ENCODE measurements around the gene NUDT15. TPM values are rescaled to one million over a fixed set of nuclear protein-coding genes. Genes with fewer than 3 reads are reported as not detected.

NUDT15 gene
- total and polyA plus RNA-seq, 10 of the 15 experiments (the other 5 are each of a cell fraction or from before 2014, with no cell fraction given), result 11.4 to 26.7 (median 18.0) TPM

GRCh38 chr13:47990920-47991466 is 46.5 kb upstream of the NUDT15 start (continued):
- TF ChIP-seq, protein P1, sequence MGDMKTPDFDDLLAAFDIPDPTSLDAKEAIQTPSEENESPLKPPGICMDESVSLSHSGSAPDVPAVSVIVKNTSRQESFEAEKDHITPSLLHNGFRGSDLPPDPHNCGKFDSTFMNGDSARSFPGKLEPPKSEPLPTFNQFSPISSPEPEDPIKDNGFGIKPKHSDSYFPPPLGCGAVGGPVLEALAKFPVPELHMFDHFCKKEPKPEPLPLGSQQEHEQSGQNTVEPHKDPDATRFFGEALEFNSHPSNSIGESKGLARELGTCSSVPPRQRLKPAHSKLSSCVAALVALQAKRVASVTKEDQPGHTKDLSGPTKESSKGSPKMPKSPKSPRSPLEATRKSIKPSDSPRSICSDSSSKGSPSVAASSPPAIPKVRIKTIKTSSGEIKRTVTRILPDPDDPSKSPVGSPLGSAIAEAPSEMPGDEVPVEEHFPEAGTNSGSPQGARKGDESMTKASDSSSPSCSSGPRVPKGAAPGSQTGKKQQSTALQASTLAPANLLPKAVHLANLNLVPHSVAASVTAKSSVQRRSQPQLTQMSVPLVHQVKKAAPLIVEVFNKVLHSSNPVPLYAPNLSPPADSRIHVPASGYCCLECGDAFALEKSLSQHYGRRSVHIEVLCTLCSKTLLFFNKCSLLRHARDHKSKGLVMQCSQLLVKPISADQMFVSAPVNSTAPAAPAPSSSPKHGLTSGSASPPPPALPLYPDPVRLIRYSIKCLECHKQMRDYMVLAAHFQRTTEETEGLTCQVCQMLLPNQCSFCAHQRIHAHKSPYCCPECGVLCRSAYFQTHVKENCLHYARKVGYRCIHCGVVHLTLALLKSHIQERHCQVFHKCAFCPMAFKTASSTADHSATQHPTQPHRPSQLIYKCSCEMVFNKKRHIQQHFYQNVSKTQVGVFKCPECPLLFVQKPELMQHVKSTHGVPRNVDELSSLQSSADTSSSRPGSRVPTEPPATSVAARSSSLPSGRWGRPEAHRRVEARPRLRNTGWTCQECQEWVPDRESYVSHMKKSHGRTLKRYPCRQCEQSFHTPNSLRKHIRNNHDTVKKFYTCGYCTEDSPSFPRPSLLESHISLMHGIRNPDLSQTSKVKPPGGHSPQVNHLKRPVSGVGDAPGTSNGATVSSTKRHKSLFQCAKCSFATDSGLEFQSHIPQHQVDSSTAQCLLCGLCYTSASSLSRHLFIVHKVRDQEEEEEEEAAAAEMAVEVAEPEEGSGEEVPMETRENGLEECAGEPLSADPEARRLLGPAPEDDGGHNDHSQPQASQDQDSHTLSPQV (IDR thresholded peaks at IDR 0.05), result no peak
- no peak for TF ChIP-seq CHD1 (IDR thresholded peaks at IDR 0.05; ENCODE audit: low read depth, low read length)
- TF ChIP-seq POU2F2 (IDR thresholded peaks at IDR 0.05; ENCODE audit: borderline replicate concordance, low read depth, low read length), result no peak
- no peak for TF ChIP-seq EED (IDR thresholded peaks at IDR 0.05; ENCODE audit: low read depth)

DNA sequence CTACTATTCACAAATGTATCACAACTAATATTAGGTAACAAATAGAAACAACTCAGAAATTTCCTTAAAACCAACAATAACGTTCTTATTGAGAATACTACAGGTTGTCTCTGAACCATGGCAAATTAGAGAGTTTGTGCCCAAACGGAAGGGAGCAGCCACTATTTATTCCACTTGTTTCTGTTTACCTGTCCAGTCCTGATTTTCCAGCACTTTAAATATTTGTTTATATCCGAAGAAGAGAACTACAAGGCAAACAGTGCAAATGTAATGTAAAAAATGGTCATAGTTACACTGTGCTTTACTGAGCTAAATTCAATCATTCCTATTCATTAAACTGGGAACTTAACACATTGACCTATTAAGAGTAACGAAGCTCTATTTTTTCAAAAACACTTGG is 45.7 kb upstream of the NUDT15 start:
- Histone ChIP-seq H3K4me2 (ENCODE audit: control insufficient read depth, insufficient read depth) (no peak overlapping the region), H3K27me3 (replicated peaks in 1 of 2; ENCODE audit: control insufficient read depth in 2 of 2, insufficient read depth in 2 of 2, low read length in 1 of 2) (no peaks in the 10 kb centered on the region), H3K9me3 (replicated peaks; ENCODE audit: control insufficient read depth, insufficient read depth, low read length) (no peaks in the 10 kb centered on the region; the same call in 2 of the 3 replicates), H3K4me1 (ENCODE audit: control insufficient read depth, insufficient read depth, low read length) (no peaks in the 10 kb centered on the region), H3K9ac (ENCODE audit: control insufficient read depth, insufficient read depth, low read length) (no peak overlapping the region), H3K79me2 (ENCODE audit: control insufficient read depth, insufficient read depth, low read length) (peaks cover 1% of the 10 kb centered on the region), H2AFZ (ENCODE audit: control insufficient read depth, low read depth, low read length) (no peak overlapping the region), H3K4me3 (no peak overlapping the region), H3K27ac (ENCODE audit: control insufficient read depth, insufficient read depth) (no peak overlapping the region), H4K20me1 (ENCODE audit: control insufficient read depth, insufficient read depth) (no peaks in the 10 kb centered on the region), H3K36me3 (ENCODE audit: control insufficient read depth in 2 of 2, insufficient read depth in 2 of 2, low read length in 1 of 2) (peaks cover 3 to 16% of the 10 kb centered on the region in 2 experiments)
- ChIA-PET POLR2A (interaction anchor here (0.7 kb wide), 1 partner anchor 10 kb away, joined by 3 read pairs; no protein-coding TSS in a partner anchor), CTCF (no interaction called here), SMC1A (ENCODE audit: uncharacterized antibody, unreplicated experiment) (interaction anchor here (1.3 kb wide), 1 partner anchor 46 kb away, joined by 3 read pairs; no protein-coding TSS in a partner anchor), RAD21 (ENCODE audit: unreplicated experiment) (no interaction called here)
- no TSS peak for BruUV-seq (replicated peaks)
- TF ChIP-seq TCF7 (IDR thresholded peaks at IDR 0.05; ENCODE audit: borderline replicate concordance) (no peak), EZH2 (IDR thresholded peaks at IDR 0.05; ENCODE audit: borderline replicate concordance, control insufficient read depth, low read depth, low read length) (no peak), NFYA (IDR thresholded peaks at IDR 0.05; ENCODE audit: borderline replicate concordance, low read depth, low read length) (no peak), ATF3 (IDR thresholded peaks at IDR 0.05; ENCODE audit: borderline replicate concordance, extremely low read depth, low read depth, low read length) (no peak), RAD51 (IDR thresholded peaks at IDR 0.05) (no peak)
- no peak for FAIRE-seq
- 90% methylated on average over 4 of the region's 4 CpGs for WGBS (ENCODE audit: insufficient coverage, insufficient replicate concordance, low lambda C conversion rate, missing lambda C conversion rate)
- intact Hi-C loops (cut with micrococcal nuclease; ENCODE audit: unreplicated experiment) (no loop called here), in situ Hi-C loops (cut with MboI) (no loop called here)
- no peak for ATAC-seq
- no peak for DNase-seq (ENCODE audit: low read depth, low spot score)

All from GM12878 (cell line).